ENCODE results near the gene KCNQ5. TPM values are rescaled to one million over a fixed set of nuclear protein-coding genes. Genes with fewer than 3 reads are reported as not detected.

Gene KCNQ5
- total RNA-seq, 1 experiment from 2014 or later, result 0.07 TPM

- Histone ChIP-seq H3K9ac (ENCODE audit: extremely low read depth, insufficient read length, low read length) (no peak overlapping the region), H3K9me3 (ENCODE audit: control insufficient read depth, low read depth, low read length) (no peaks in the 10 kb centered on the region), H4K91ac (ENCODE audit: insufficient read length, low read depth, low read length) (no peak overlapping the region), H2AFZ (ENCODE audit: low read length) (no peak overlapping the region), H3K23me2 (ENCODE audit: insufficient read length, low read depth, low read length, poor library complexity, severe bottlenecking) (no peaks in the 10 kb centered on the region), H3K27ac (ENCODE audit: insufficient read length, low read depth, low read length) (no peak overlapping the region), H4K8ac (replicated peaks; ENCODE audit: insufficient read length, low read depth, low read length) (no peak overlapping the region), H3K27me3 (ENCODE audit: insufficient read depth, low read length) (no peaks in the 10 kb centered on the region), H2BK120ac (ENCODE audit: low read depth, low read length, poor library complexity, severe bottlenecking) (no peak overlapping the region), H3K4ac (ENCODE audit: low read depth, low read length) (no peak overlapping the region), H3K4me1 (ENCODE audit: insufficient read depth, low read length) (peaks cover 8% of the 10 kb centered on the region; the same call in 1 of the 2 replicates), H2AK5ac (ENCODE audit: insufficient read length, low read length) (no peak overlapping the region), H2BK12ac (ENCODE audit: insufficient read length, low read depth, low read length) (no peak overlapping the region), H2BK15ac (ENCODE audit: low read depth, low read length) (no peak overlapping the region), H3K18ac (ENCODE audit: insufficient read length, low read depth, low read length) (no peak overlapping the region), H2BK5ac (ENCODE audit: insufficient read length, low read length) (no peak overlapping the region), H4K20me1 (ENCODE audit: control insufficient read depth, insufficient read depth, insufficient read length) (no peaks in the 10 kb centered on the region), H4K5ac (ENCODE audit: insufficient read length, low read depth, low read length) (no peak overlapping the region), H3K56ac (ENCODE audit: insufficient read length, low read depth, low read length) (no peak overlapping the region), H3K4me2 (ENCODE audit: insufficient read depth, insufficient read length, low read length) (no peak overlapping the region), H3K79me1 (ENCODE audit: insufficient read depth, low read depth, low read length, poor library complexity, severe bottlenecking) (no peaks in the 10 kb centered on the region), H2BK20ac (ENCODE audit: low read depth, low read length, poor library complexity, severe bottlenecking) (no peak overlapping the region), H3K14ac (ENCODE audit: insufficient read depth, low read length) (no peak overlapping the region), H3T11ph (ENCODE audit: low read length) (no peak overlapping the region), H3K23ac (ENCODE audit: insufficient read length, low read depth, low read length) (no peak overlapping the region), H3K79me2 (ENCODE audit: insufficient read depth, low read length) (no peaks in the 10 kb centered on the region)
- Mint-ChIP-seq H3K27ac (peak overlapping the region in 1 of 3 experiments; percentile 63; a peak in 1 of 7 replicates), H3K4me1 (peaks cover 8 to 10% of the 10 kb centered on the region in 2 experiments), H3K9me3 (peaks cover 4 to 12% of the 10 kb centered on the region in 2 experiments; a peak in 4 of 5 replicates), H3K36me3 (ENCODE audit: insufficient read depth in 1 of 3, low read depth in 3 of 3) (peaks cover 0 to 5% (median 0%) of the 10 kb centered on the region in 3 experiments; a peak in 2 of 7 replicates), H3K4me3 (no peak overlapping the region), H3K27me3 (ENCODE audit: low read depth) (no peaks in the 10 kb centered on the region)
- DNase-seq, result no peak
- WGBS (ENCODE audit: extremely low coverage, insufficient read length, low lambda C conversion rate), result no CpG with 5 or more reads among the region's 2 CpGs
- no peak for TF ChIP-seq CTCF (conservative IDR thresholded peaks at IDR 0.05)
Measured at GRCh38 chr6:72976484-72976883, 354.6 kb downstream of the KCNQ5 start.

All from H9 (cell line).